ENCODE data around the gene FFAR1.

DNA sequence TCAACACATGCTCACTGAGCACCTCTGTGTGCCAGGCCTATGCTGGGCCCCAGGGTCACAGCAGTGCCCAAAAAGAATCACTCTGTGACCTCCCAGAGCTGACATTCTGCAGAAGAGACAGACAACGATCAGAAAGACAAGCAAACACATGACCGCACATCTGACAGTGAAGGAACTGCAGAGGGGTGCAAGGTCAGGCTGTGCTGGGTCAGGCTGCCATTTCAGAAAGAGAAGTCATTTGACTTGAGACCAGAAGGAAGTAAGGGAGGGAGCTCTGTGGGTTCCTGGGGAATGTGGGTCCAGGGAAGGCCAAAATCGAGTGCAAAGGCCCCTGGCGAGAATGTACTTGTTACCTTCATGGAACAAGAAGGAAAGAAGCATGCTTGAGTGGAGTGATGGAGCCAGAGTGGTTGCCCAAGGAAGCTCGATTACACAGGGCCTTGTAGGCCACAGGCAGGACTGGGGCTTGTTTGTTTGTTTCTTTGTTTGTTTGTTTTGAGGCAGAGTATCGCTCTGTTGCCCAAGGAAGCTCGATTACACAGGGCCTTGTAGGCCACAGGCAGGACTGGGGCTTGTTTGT lies 30.1 kb upstream of the FFAR1 start:
- TF ChIP-seq GLIS3 (CRISPR knock-in tag; IDR thresholded peaks at IDR 0.05), result no peak
- TF ChIP-seq, protein P1, sequence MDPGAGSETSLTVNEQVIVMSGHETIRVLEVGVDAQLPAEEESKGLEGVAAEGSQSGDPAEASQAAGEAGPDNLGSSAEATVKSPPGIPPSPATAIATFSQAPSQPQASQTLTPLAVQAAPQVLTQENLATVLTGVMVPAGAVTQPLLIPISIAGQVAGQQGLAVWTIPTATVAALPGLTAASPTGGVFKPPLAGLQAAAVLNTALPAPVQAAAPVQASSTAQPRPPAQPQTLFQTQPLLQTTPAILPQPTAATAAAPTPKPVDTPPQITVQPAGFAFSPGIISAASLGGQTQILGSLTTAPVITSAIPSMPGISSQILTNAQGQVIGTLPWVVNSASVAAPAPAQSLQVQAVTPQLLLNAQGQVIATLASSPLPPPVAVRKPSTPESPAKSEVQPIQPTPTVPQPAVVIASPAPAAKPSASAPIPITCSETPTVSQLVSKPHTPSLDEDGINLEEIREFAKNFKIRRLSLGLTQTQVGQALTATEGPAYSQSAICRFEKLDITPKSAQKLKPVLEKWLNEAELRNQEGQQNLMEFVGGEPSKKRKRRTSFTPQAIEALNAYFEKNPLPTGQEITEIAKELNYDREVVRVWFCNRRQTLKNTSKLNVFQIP (CRISPR knock-in tag; IDR thresholded peaks at IDR 0.05; ENCODE audit: borderline replicate concordance, low read depth), result no peak
- TF ChIP-seq TOX (CRISPR knock-in tag; IDR thresholded peaks at IDR 0.05; ENCODE audit: borderline replicate concordance), result no peak
- TF ChIP-seq BACH2 (CRISPR knock-in tag; IDR thresholded peaks at IDR 0.05; ENCODE audit: borderline replicate concordance), result no peak
- TF ChIP-seq, protein P2, sequence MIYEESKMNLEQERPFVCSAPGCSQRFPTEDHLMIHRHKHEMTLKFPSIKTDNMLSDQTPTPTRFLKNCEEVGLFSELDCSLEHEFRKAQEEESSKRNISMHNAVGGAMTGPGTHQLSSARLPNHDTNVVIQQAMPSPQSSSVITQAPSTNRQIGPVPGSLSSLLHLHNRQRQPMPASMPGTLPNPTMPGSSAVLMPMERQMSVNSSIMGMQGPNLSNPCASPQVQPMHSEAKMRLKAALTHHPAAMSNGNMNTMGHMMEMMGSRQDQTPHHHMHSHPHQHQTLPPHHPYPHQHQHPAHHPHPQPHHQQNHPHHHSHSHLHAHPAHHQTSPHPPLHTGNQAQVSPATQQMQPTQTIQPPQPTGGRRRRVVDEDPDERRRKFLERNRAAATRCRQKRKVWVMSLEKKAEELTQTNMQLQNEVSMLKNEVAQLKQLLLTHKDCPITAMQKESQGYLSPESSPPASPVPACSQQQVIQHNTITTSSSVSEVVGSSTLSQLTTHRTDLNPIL (CRISPR knock-in tag; IDR thresholded peaks at IDR 0.05; ENCODE audit: low read depth), result no peak

Data from SK-N-SH treated with all-trans-retinoic acid at 6 μM for 48 hours (cell line).